Panc1 (cell line): ENCODE results near the gene RPUSD1. TPM values are rescaled to one million over a fixed set of nuclear protein-coding genes. Genes with fewer than 3 reads are reported as not detected.

Source experiments
- ATAC-seq: fragments of 200-7000 bp; cut with Tn5 transposase; 2 replicates; pipeline ENCODE4 v1.9.1; 2020; ENCODE audit warnings: mild to moderate bottlenecking, moderate library complexity
- BruUV-seq: library from RNA; stranded (reverse); fragments of 400-500 nt; replicated peaks from 2 replicates; lab custom pipeline; 2021; lab: Mats Ljungman, UMichigan
- CTCF ChIA-PET: fragments of 300-600 bp; sonication (Branson Sonifier 250); formaldehyde crosslinking; loops from one replicate; lab custom pipeline; 2022; ENCODE audit warnings: antibody characterized with exemption; lab: Charles Lee
- POLR2A ChIA-PET: fragments of 300-600 bp; sonication (Branson Sonifier 250); formaldehyde crosslinking; loops from one replicate; lab custom pipeline; 2022; ENCODE audit warnings: antibody characterized with exemption; lab: Charles Lee
- DNase-seq: peaks from one replicate; pipeline ENCODE4 v3.0.0-alpha.2; 2010; ENCODE audit warnings: low read depth, low spot score
- H3K27ac ChIP-seq: 2 replicates; pipeline ENCODE4 v1.5.1; 2011; ENCODE audit warnings: mild to moderate bottlenecking, low read length, inconsistent platforms
- H3K27me3 ChIP-seq: fragments of 200-500 bp; sonication (Bioruptor generic); 2 replicates; pipeline ENCODE4 v1.6.0; 2014; ENCODE audit warnings: low read length, inconsistent platforms; ENCODE audit not compliant: control insufficient read depth, insufficient read depth
- H3K36me3 ChIP-seq: fragments of 200-500 bp; sonication (Bioruptor generic); 2 replicates; pipeline ENCODE4 v1.5.1; 2014; ENCODE audit warnings: inconsistent platforms, mild to moderate bottlenecking, low read length, moderate library complexity; ENCODE audit not compliant: control insufficient read depth, insufficient read depth
- H3K4me1 ChIP-seq: 2 replicates; pipeline ENCODE4 v1.5.1; 2011; ENCODE audit warnings: inconsistent platforms, mild to moderate bottlenecking, low read length, moderate library complexity; ENCODE audit not compliant: control insufficient read depth, insufficient read depth
- H3K4me3 ChIP-seq, 2 experiments: 2 replicates each; pipeline ENCODE4 v1.5.1; 2011 to 2012; ENCODE audit warnings: low read depth in 2 of 2, low read length in 2 of 2, mild to moderate bottlenecking in 2 of 2, inconsistent platforms in 1 of 2, moderate library complexity in 1 of 2
- H3K9me3 ChIP-seq: fragments of 200-500 bp; sonication (Bioruptor generic); 2 replicates; pipeline ENCODE4 v1.5.1; 2014; ENCODE audit warnings: low read depth, mild to moderate bottlenecking, inconsistent platforms, low read length, moderate library complexity; ENCODE audit not compliant: control insufficient read depth, insufficient read depth
- CTCF ChIP-seq: fragments of 450-650 bp; IDR thresholded peaks from 2 replicates; pipeline ENCODE4 v1.5.1; 2017; ENCODE audit warnings: mild to moderate bottlenecking
- POLR2AphosphoS5 ChIP-seq: IDR thresholded peaks from 2 replicates; pipeline ENCODE4 v1.6.1; 2012; ENCODE audit warnings: mild to moderate bottlenecking, low read depth, low read length, moderate library complexity
- SIN3A ChIP-seq: IDR thresholded peaks from 2 replicates; pipeline ENCODE4 v1.6.1; 2012; ENCODE audit warnings: low read depth, mild to moderate bottlenecking, low read length, moderate library complexity, borderline replicate concordance; ENCODE audit not compliant: insufficient read depth
- TCF7L2 ChIP-seq: IDR thresholded peaks from 2 replicates; pipeline ENCODE4 v1.6.1; 2011; ENCODE audit warnings: mild to moderate bottlenecking, low read depth, low read length, inconsistent platforms
- in situ Hi-C: cut with HindIII; loops from 2 replicates; pipeline ENCODE4 v1.10.0; 2016; ENCODE audit warnings: low sequenced_read_pairs, low pct_unique_long_range_greater_than_20kb
- intact Hi-C: fragments of 100-400 bp; cut with micrococcal nuclease; formaldehyde crosslinking; loops from one replicate; pipeline ENCODE4 v1.10.0; 2022; ENCODE audit not compliant: unreplicated experiment
- total RNA-seq: library from RNA; stranded (reverse); gene quantifications from one replicate; pipeline ENCODE4 v1.2.1, GENCODE V29; 2021; ENCODE audit not compliant: unreplicated experiment
- TF ChIP-seq, protein P1 (sequence below), 2 experiments: IDR thresholded peaks; 2 replicates each; pipeline ENCODE4 v1.6.1; 2011 to 2012; ENCODE audit warnings: low read depth in 2 of 2, control low read depth in 1 of 2, low read length in 1 of 2, mild to moderate bottlenecking in 1 of 2, moderate library complexity in 1 of 2; ENCODE audit not compliant: insufficient read depth in 1 of 2

Gene RPUSD1
- total RNA-seq, 1 experiment from 2014 or later, result 61.1 TPM

DNA sequence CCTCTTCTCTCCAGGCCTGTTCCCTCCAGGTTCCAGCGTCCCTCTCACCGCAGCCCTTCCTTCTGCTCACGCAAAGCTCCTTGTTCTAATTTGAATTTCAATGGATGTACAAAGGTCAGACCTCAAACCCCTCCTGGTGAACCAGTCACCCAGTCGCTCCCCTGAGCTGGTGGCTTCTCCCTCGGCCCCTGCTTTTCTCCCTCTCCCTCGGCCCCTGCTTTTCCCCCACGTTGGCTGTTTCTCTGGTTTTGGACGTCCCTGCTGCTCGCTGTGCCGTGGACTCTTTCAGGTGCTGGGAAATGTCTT lies 36.2 kb downstream of the RPUSD1 start:
- no peak for ATAC-seq
- Histone ChIP-seq H3K36me3 (no peaks in the 10 kb centered on the region), H3K4me3 (no peak overlapping the region), H3K27ac (no peak overlapping the region), H3K9me3 (no peaks in the 10 kb centered on the region), H3K4me1 (no peaks in the 10 kb centered on the region), H3K27me3 (no peaks in the 10 kb centered on the region)
- ChIA-PET POLR2A (no interaction called here), CTCF (interaction anchor here (0.6 kb wide), 1 partner anchor 10 kb away, joined by 5 read pairs; no protein-coding TSS in a partner anchor)
- BruUV-seq, result no TSS peak
- DNase-seq, result no peak
- intact Hi-C loops (no loop called here), in situ Hi-C loops (no loop called here)
- TF ChIP-seq CTCF (no peak), POLR2AphosphoS5 (no peak)

GRCh38 chr16:751152-752006 lies 36.8 kb downstream of the RPUSD1 start:
- intact Hi-C loops, result no loop called here

More at GRCh38 chr16:751152-752006, 36.8 kb downstream of the RPUSD1 start:
- in situ Hi-C loops, result no loop called here
- no peak overlapping the region for H3K27ac ChIP-seq
- no TSS peak for BruUV-seq
- ChIA-PET CTCF (interaction anchor here (0.6 kb wide), 1 partner anchor 10 kb away, joined by 5 read pairs; no protein-coding TSS in a partner anchor), POLR2A (no interaction called here)
- no peak for DNase-seq
- no peaks in the 10 kb centered on the region for H3K4me1 ChIP-seq
- no peak for TF ChIP-seq POLR2AphosphoS5
- TF ChIP-seq TCF7L2, result no peak
- no peak for TF ChIP-seq CTCF
- TF ChIP-seq SIN3A, result no peak
- TF ChIP-seq, protein P1, sequence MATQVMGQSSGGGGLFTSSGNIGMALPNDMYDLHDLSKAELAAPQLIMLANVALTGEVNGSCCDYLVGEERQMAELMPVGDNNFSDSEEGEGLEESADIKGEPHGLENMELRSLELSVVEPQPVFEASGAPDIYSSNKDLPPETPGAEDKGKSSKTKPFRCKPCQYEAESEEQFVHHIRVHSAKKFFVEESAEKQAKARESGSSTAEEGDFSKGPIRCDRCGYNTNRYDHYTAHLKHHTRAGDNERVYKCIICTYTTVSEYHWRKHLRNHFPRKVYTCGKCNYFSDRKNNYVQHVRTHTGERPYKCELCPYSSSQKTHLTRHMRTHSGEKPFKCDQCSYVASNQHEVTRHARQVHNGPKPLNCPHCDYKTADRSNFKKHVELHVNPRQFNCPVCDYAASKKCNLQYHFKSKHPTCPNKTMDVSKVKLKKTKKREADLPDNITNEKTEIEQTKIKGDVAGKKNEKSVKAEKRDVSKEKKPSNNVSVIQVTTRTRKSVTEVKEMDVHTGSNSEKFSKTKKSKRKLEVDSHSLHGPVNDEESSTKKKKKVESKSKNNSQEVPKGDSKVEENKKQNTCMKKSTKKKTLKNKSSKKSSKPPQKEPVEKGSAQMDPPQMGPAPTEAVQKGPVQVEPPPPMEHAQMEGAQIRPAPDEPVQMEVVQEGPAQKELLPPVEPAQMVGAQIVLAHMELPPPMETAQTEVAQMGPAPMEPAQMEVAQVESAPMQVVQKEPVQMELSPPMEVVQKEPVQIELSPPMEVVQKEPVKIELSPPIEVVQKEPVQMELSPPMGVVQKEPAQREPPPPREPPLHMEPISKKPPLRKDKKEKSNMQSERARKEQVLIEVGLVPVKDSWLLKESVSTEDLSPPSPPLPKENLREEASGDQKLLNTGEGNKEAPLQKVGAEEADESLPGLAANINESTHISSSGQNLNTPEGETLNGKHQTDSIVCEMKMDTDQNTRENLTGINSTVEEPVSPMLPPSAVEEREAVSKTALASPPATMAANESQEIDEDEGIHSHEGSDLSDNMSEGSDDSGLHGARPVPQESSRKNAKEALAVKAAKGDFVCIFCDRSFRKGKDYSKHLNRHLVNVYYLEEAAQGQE (IDR thresholded peaks at IDR 0.05; ENCODE audit: insufficient read depth in 1 of 2, low read depth in 2 of 2, low read length in 1 of 2), result no peak
- H3K27me3 ChIP-seq, result no peaks in the 10 kb centered on the region
- ATAC-seq, result no peak
- no peak overlapping the region for H3K4me3 ChIP-seq
- no peaks in the 10 kb centered on the region for H3K36me3 ChIP-seq
- H3K9me3 ChIP-seq, result no peaks in the 10 kb centered on the region
